HepG2 (cell line): Measurements from ENCODE around the gene FDPS. TPM values are rescaled to one million over a fixed set of nuclear protein-coding genes. Genes with fewer than 3 reads are reported as not detected.

Experiments used
- BCL6 ChIP-seq: IDR thresholded peaks from 2 replicates; pipeline ENCODE4 v1.6.1; 2016; ENCODE audit warnings: missing genetic modification reagents, missing compliant biosample characterization
- ETV5 ChIP-seq: IDR thresholded peaks from 2 replicates; pipeline ENCODE4 v1.6.1; 2018; ENCODE audit warnings: missing biosample characterization, missing genetic modification reagents, inconsistent platforms, borderline replicate concordance
- FOXA3 ChIP-seq: IDR thresholded peaks from 2 replicates; pipeline ENCODE4 v1.6.1; 2016; ENCODE audit warnings: missing genetic modification reagents, missing compliant biosample characterization
- KLF16 ChIP-seq, 2 experiments: sonication (generic) in 1 of 2; formaldehyde crosslinking in 1 of 2; IDR thresholded peaks; 2 replicates each; pipeline versions ENCODE4 v1.6.1 to v1.8.0; 2016 to 2023; ENCODE audit warnings: missing genetic modification reagents in 2 of 2, missing compliant biosample characterization in 1 of 2
- NFIC ChIP-seq: IDR thresholded peaks from 2 replicates; pipeline ENCODE4 v1.6.1; 2012; ENCODE audit warnings: mild to moderate bottlenecking, low read length, inconsistent platforms
- XBP1 ChIP-seq: sonication (generic); formaldehyde crosslinking; IDR thresholded peaks from 2 replicates; pipeline ENCODE4 v1.5.0; 2020; ENCODE audit warnings: missing genetic modification reagents
- ZNF343 ChIP-seq: sonication (generic); formaldehyde crosslinking; IDR thresholded peaks from 2 replicates; pipeline ENCODE4 v1.4.0; 2020; ENCODE audit warnings: mild to moderate bottlenecking, missing genetic modification reagents
- polyA plus RNA-seq, 8 experiments: library from polyadenylated mRNA; depleted of rRNA in 3 of 8; stranded (reverse) in 7 of 8; unstranded in 1 of 8; fragments of >200 nt; fragmentation: Illumina TruSeq in 4 of 8; extraction: Trizol in 4 of 8; gene quantifications; 2 replicates each; pipeline versions ENCODE4 v1.2.1 to v1.2.3, GENCODE V29; 2011 to 2016; ENCODE audit warnings: low read depth in 4 of 8, missing spikeins in 1 of 8, mixed read lengths in 1 of 8; ENCODE audit not compliant: insufficient read depth in 1 of 8
- total RNA-seq, 5 experiments: library from RNA; depleted of rRNA; stranded (reverse); fragments of >200 nt; fragmentation: Illumina TruSeq; extraction: Trizol; gene quantifications; 2 replicates each; pipeline ENCODE4 v1.2.3, GENCODE V29; 2016; ENCODE audit warnings: low read depth in 1 of 5
- TF ChIP-seq, protein P1 (sequence below): sonication (generic); formaldehyde crosslinking; IDR thresholded peaks from 2 replicates; pipeline ENCODE4 v1.8.0; 2022; ENCODE audit warnings: low read depth, missing genetic modification reagents
- TF ChIP-seq, protein P2 (sequence below): sonication (generic); formaldehyde crosslinking; IDR thresholded peaks from 2 replicates; pipeline ENCODE4 v1.8.1; 2023; ENCODE audit warnings: mild to moderate bottlenecking, moderate library complexity, missing genetic modification reagents
- TF ChIP-seq, protein P3 (sequence below): sonication (generic); formaldehyde crosslinking; IDR thresholded peaks from 2 replicates; pipeline ENCODE4 v1.5.1; 2020; ENCODE audit warnings: missing genetic modification reagents, mild to moderate bottlenecking, borderline replicate concordance
- TF ChIP-seq, protein P4 (sequence below): sonication (generic); formaldehyde crosslinking; IDR thresholded peaks from 2 replicates; pipeline ENCODE4 v1.5.1; 2020; ENCODE audit warnings: missing genetic modification reagents, mild to moderate bottlenecking, borderline replicate concordance
- TF ChIP-seq, protein P5 (sequence below): sonication (generic); formaldehyde crosslinking; IDR thresholded peaks from 2 replicates; pipeline ENCODE4 v1.4.0; 2020; ENCODE audit warnings: missing genetic modification reagents, borderline replicate concordance

FDPS gene
- total and polyA plus RNA-seq, 2 of the 13 experiments (the other 11 are each of a cell fraction or from before 2014, with no cell fraction given), result 264 to 519 TPM

DNA sequence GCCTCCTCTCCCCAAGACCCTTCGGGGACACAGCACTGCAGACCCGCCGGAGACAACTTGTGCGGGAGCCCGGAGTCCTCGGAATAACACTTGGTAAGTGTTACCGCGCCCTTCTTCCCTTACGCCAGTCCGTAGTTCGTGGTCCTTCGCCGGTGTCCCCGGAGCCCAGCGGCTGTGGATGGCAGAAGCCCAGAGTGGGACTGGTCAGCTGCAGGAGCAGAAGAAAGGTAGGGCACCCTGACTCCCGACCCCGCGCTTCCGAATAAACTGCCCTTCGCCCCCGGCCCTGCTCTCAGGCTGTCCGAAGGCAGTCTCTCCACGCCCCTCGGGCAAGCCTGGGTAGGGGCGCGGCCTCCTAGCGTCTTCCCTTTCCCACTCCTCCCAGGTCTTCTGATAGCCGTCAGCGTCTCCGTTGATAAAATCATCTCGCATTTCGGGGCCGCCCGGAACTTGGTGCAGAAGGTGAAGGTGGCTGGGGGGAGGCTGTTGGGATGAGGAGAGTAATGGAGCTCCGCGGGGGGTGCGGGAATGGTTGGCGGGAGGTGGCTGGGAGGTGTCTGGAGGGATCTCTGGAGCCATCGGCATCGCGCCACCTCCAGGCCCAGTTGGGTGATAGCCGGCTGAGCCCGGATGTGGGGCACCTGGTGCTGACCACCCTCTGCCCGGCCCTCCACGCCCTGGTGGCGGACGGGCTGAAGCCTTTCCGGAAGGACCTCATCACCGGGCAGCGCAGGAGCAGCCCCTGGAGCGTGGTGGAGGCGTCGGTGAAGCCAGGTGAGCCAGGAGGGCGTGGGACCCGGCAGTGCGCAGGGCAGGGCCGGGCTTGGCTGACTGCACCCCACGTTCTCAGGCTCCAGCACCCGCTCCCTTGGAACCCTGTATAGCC, 16.3 kb downstream of the FDPS start (continued):
- TF ChIP-seq, protein P1, sequence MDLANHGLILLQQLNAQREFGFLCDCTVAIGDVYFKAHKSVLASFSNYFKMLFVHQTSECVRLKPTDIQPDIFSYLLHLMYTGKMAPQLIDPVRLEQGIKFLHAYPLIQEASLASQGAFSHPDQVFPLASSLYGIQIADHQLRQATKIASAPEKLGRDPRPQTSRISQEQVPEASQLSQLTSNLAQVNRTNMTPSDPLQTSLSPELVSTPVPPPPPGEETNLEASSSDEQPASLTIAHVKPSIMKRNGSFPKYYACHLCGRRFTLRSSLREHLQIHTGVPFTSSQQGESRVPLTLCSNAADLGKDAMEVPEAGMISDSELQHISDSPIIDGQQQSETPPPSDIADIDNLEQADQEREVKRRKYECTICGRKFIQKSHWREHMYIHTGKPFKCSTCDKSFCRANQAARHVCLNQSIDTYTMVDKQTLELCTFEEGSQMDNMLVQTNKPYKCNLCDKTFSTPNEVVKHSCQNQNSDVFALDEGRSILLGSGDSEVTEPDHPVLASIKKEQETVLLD (CRISPR knock-in tag), result peak; percentile 48; the same call in 1 of the 2 replicates
- TF ChIP-seq KLF16 (CRISPR knock-in tag; IDR thresholded peaks at IDR 0.05) (no peak), NFIC (no peak), BCL6 (0 out of 2 replicates have a peak, but pooled peaks have one; percentile 3), FOXA3 (0 out of 2 replicates have a peak, but pooled peaks have one; percentile 6), ETV5 (CRISPR knock-in tag) (peak; percentile 67; the same call in 1 of the 2 replicates), XBP1 (CRISPR knock-in tag) (0 out of 2 replicates have a peak, but pooled peaks have one; percentile 35), ZNF343 (no peak)
- TF ChIP-seq, protein P2, sequence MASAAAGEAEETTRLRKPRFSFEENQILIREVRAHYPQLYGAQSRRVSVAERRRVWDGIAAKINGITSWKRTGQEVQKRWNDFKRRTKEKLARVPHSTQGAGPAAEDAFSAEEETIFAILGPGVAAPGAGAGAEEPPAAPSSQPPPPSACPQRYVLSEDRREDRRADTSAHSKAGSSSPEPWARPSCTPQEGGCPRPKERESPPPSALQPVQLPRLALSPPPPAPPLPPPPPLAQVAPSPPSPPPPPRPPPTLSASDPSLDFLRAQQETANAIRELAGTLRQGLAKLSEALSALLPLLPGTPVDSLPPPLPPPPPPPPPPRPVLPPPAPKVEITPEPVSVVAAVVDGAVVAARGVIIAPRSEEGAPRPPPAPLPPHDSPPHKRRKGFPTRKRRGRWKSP (CRISPR knock-in tag), result peak; percentile 8; the same call in 1 of the 2 replicates
- TF ChIP-seq, protein P3, sequence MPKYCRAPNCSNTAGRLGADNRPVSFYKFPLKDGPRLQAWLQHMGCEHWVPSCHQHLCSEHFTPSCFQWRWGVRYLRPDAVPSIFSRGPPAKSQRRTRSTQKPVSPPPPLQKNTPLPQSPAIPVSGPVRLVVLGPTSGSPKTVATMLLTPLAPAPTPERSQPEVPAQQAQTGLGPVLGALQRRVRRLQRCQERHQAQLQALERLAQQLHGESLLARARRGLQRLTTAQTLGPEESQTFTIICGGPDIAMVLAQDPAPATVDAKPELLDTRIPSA (CRISPR knock-in tag), result 0 out of 2 replicates have a peak, but pooled peaks have one; percentile 35
- TF ChIP-seq, protein P4, sequence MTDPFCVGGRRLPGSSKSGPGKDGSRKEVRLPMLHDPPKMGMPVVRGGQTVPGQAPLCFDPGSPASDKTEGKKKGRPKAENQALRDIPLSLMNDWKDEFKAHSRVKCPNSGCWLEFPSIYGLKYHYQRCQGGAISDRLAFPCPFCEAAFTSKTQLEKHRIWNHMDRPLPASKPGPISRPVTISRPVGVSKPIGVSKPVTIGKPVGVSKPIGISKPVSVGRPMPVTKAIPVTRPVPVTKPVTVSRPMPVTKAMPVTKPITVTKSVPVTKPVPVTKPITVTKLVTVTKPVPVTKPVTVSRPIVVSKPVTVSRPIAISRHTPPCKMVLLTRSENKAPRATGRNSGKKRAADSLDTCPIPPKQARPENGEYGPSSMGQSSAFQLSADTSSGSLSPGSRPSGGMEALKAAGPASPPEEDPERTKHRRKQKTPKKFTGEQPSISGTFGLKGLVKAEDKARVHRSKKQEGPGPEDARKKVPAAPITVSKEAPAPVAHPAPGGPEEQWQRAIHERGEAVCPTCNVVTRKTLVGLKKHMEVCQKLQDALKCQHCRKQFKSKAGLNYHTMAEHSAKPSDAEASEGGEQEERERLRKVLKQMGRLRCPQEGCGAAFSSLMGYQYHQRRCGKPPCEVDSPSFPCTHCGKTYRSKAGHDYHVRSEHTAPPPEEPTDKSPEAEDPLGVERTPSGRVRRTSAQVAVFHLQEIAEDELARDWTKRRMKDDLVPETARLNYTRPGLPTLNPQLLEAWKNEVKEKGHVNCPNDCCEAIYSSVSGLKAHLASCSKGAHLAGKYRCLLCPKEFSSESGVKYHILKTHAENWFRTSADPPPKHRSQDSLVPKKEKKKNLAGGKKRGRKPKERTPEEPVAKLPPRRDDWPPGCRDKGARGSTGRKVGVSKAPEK (CRISPR knock-in tag), result no peak
- TF ChIP-seq, protein P5, sequence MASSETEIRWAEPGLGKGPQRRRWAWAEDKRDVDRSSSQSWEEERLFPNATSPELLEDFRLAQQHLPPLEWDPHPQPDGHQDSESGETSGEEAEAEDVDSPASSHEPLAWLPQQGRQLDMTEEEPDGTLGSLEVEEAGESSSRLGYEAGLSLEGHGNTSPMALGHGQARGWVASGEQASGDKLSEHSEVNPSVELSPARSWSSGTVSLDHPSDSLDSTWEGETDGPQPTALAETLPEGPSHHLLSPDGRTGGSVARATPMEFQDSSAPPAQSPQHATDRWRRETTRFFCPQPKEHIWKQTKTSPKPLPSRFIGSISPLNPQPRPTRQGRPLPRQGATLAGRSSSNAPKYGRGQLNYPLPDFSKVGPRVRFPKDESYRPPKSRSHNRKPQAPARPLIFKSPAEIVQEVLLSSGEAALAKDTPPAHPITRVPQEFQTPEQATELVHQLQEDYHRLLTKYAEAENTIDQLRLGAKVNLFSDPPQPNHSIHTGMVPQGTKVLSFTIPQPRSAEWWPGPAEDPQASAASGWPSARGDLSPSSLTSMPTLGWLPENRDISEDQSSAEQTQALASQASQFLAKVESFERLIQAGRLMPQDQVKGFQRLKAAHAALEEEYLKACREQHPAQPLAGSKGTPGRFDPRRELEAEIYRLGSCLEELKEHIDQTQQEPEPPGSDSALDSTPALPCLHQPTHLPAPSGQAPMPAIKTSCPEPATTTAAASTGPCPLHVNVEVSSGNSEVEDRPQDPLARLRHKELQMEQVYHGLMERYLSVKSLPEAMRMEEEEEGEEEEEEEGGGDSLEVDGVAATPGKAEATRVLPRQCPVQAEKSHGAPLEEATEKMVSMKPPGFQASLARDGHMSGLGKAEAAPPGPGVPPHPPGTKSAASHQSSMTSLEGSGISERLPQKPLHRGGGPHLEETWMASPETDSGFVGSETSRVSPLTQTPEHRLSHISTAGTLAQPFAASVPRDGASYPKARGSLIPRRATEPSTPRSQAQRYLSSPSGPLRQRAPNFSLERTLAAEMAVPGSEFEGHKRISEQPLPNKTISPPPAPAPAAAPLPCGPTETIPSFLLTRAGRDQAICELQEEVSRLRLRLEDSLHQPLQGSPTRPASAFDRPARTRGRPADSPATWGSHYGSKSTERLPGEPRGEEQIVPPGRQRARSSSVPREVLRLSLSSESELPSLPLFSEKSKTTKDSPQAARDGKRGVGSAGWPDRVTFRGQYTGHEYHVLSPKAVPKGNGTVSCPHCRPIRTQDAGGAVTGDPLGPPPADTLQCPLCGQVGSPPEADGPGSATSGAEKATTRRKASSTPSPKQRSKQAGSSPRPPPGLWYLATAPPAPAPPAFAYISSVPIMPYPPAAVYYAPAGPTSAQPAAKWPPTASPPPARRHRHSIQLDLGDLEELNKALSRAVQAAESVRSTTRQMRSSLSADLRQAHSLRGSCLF (CRISPR knock-in tag), result 0 out of 2 replicates have a peak, but pooled peaks have one; percentile 71
